ENCODE measurements around the gene MYB. TPM values are rescaled to one million over a fixed set of nuclear protein-coding genes. Genes with fewer than 3 reads are reported as not detected.

Gene MYB
- total RNA-seq, 1 experiment from 2014 or later, result 6.1 TPM

GRCh38 chr6:135196739-135197510 is 15.8 kb downstream of the MYB start (continued):
- TF ChIP-seq ZNF121 (CRISPR knock-in tag; IDR thresholded peaks at IDR 0.05), result no peak

- no peak for DNase-seq (ENCODE audit: low spot score)
- Mint-ChIP-seq H3K9me3 (no peaks in the 10 kb centered on the region), H3K4me1 (no peaks in the 10 kb centered on the region), H3K4me3 (no peak overlapping the region), H3K36me3 (peaks cover 23% of the 10 kb centered on the region), H3K27me3 (ENCODE audit: low read depth) (no peaks in the 10 kb centered on the region), H3K27ac (peak overlapping the region; percentile 58; the same call in 1 of the 2 replicates)
- ATAC-seq, result no peak
- ChIA-PET POLR2A (no interaction called here), CTCF (interaction anchor here (0.6 kb wide), 1 partner anchor 9 kb away, joined by 4 read pairs; no protein-coding TSS in a partner anchor)
- no peak for TF ChIP-seq AR (CRISPR knock-in tag; IDR thresholded peaks at IDR 0.05)
- no peak for TF ChIP-seq ZBTB21 (CRISPR knock-in tag; IDR thresholded peaks at IDR 0.05; ENCODE audit: borderline replicate concordance)
- TF ChIP-seq ZBTB43 (CRISPR knock-in tag; IDR thresholded peaks at IDR 0.05), result no peak
- no peak for TF ChIP-seq MLX (CRISPR knock-in tag; IDR thresholded peaks at IDR 0.05)
- TF ChIP-seq NFYB (CRISPR knock-in tag; conservative IDR thresholded peaks at IDR 0.05; ENCODE audit: low read depth), result no peak
- TF ChIP-seq E2F5 (CRISPR knock-in tag; IDR thresholded peaks at IDR 0.05), result no peak
- no peak for TF ChIP-seq E2F1 (CRISPR knock-in tag; IDR thresholded peaks at IDR 0.05)
- TF ChIP-seq TP53 (CRISPR knock-in tag; IDR thresholded peaks at IDR 0.05), result no peak
- TF ChIP-seq SMAD4 (CRISPR knock-in tag; IDR thresholded peaks at IDR 0.05), result no peak
- no peak for TF ChIP-seq MYBL2 (CRISPR knock-in tag; IDR thresholded peaks at IDR 0.05)
- TF ChIP-seq HMGA2 (CRISPR knock-in tag; IDR thresholded peaks at IDR 0.05), result no peak
- no peak for TF ChIP-seq IRF1 (CRISPR knock-in tag; IDR thresholded peaks at IDR 0.05)
- no peak for TF ChIP-seq PRRX2 (CRISPR knock-in tag; IDR thresholded peaks at IDR 0.05)
- TF ChIP-seq TCF7 (CRISPR knock-in tag; IDR thresholded peaks at IDR 0.05; ENCODE audit: low read depth), result no peak
- no peak for TF ChIP-seq PREB (CRISPR knock-in tag; IDR thresholded peaks at IDR 0.05; ENCODE audit: borderline replicate concordance)
Observed at GRCh38 chr6:135202836-135203235, 21.7 kb downstream of the MYB start.

All from WTC11 (cell line).